Measurements from ENCODE around the gene OOSP1. TPM values are rescaled to one million over a fixed set of nuclear protein-coding genes. Genes with fewer than 3 reads are reported as not detected.
"Not testable (repeated sequence)": the region's sequence is repeated elsewhere in the genome, so short reads cannot be mapped to it uniquely, and the experiment has no call there.

OOSP1 gene
- polyA plus RNA-seq, 1 experiment = not detected

GRCh38 chr11:59899532-59899931 is 38.7 kb upstream of the OOSP1 start:
- H3K27ac ChIP-seq (ENCODE audit: low read depth, low read length) = no peak overlapping the region
- TF ChIP-seq CTCF (IDR thresholded peaks at IDR 0.05; ENCODE audit: low read depth, low read length) = no peak
- ChIA-PET CTCF (no interaction called here), POLR2A (no interaction called here)
- no peak overlapping the region for H3K4me3 ChIP-seq (ENCODE audit: low read depth, low read length)
- H3K9me3 ChIP-seq (ENCODE audit: control insufficient read depth, insufficient read depth, low read length) = peaks cover 11% of the 10 kb centered on the region
- H3K27me3 ChIP-seq (ENCODE audit: control insufficient read depth, insufficient read depth, low read length) = no peaks in the 10 kb centered on the region
- DNase-seq (ENCODE audit: low read depth, low spot score) = no peak

- CTCF ChIA-PET = no interaction called here
- Histone ChIP-seq H3K27me3 (ENCODE audit: control insufficient read depth, insufficient read depth, low read length) (no peaks in the 10 kb centered on the region), H3K27ac (ENCODE audit: low read depth, low read length) (no peak overlapping the region), H3K9me3 (ENCODE audit: control insufficient read depth, insufficient read depth, low read length) (peaks cover 11% of the 10 kb centered on the region), H3K4me3 (ENCODE audit: low read depth, low read length) (no peak overlapping the region)
- POLR2A ChIA-PET = no interaction called here
- no peak for TF ChIP-seq CTCF (IDR thresholded peaks at IDR 0.05; ENCODE audit: low read depth, low read length)
- no peak for DNase-seq (ENCODE audit: low read depth, low spot score)
Measured at GRCh38 chr11:59900366-59901126, 37.7 kb upstream of the OOSP1 start.

GRCh38 chr11:59901306-59901705 is 36.9 kb upstream of the OOSP1 start:
- ChIA-PET CTCF (interaction anchor here (0.6 kb wide), 1 partner anchor 72 kb away, joined by 5 read pairs; no protein-coding TSS in a partner anchor), POLR2A (no interaction called here)
- peaks cover 11% of the 10 kb centered on the region for H3K9me3 ChIP-seq (ENCODE audit: control insufficient read depth, insufficient read depth, low read length)
- H3K27me3 ChIP-seq (ENCODE audit: control insufficient read depth, insufficient read depth, low read length) = no peaks in the 10 kb centered on the region
- DNase-seq (ENCODE audit: low read depth, low spot score) = no peak
- TF ChIP-seq CTCF (IDR thresholded peaks at IDR 0.05; ENCODE audit: low read depth, low read length) = no peak
- no peak overlapping the region for H3K4me3 ChIP-seq (ENCODE audit: low read depth, low read length)
- H3K27ac ChIP-seq (ENCODE audit: low read depth, low read length) = no peak overlapping the region

GRCh38 chr11:59903569-59903968 is 34.7 kb upstream of the OOSP1 start:
- POLR2A ChIA-PET; CTCF ChIA-PET; H3K9me3 ChIP-seq (ENCODE audit: control insufficient read depth, insufficient read depth, low read length); H3K4me3 ChIP-seq (ENCODE audit: low read depth, low read length); H3K27ac ChIP-seq (ENCODE audit: low read depth, low read length); DNase-seq (ENCODE audit: low read depth, low spot score); H3K27me3 ChIP-seq (ENCODE audit: control insufficient read depth, insufficient read depth, low read length): not testable (repeated sequence)

GRCh38 chr11:59918480-59918879 is 19.8 kb upstream of the OOSP1 start:
- H3K27me3 ChIP-seq (ENCODE audit: control insufficient read depth, insufficient read depth, low read length) = no peaks in the 10 kb centered on the region
- no peak for TF ChIP-seq CTCF (IDR thresholded peaks at IDR 0.05; ENCODE audit: low read depth, low read length)
- no peak for DNase-seq (ENCODE audit: low read depth, low spot score)
- no peak overlapping the region for H3K4me3 ChIP-seq (ENCODE audit: low read depth, low read length)
- no peak overlapping the region for H3K27ac ChIP-seq (ENCODE audit: low read depth, low read length)
- POLR2A ChIA-PET = no interaction called here
- peaks cover 6% of the 10 kb centered on the region for H3K9me3 ChIP-seq (ENCODE audit: control insufficient read depth, insufficient read depth, low read length)
- CTCF ChIA-PET = interaction anchor here (1.1 to 1.3 kb wide), 3 partner anchors 11 to 95 kb away, joined by 3 to 5 read pairs (median 3); no protein-coding TSS in a partner anchor

Data from AG04450 (cell line).